Measurements from ENCODE around the gene STIMATE.

GRCh38 chr3:52891615-52892081, 5.7 kb downstream of the STIMATE start:
- TF ChIP-seq, protein P1, sequence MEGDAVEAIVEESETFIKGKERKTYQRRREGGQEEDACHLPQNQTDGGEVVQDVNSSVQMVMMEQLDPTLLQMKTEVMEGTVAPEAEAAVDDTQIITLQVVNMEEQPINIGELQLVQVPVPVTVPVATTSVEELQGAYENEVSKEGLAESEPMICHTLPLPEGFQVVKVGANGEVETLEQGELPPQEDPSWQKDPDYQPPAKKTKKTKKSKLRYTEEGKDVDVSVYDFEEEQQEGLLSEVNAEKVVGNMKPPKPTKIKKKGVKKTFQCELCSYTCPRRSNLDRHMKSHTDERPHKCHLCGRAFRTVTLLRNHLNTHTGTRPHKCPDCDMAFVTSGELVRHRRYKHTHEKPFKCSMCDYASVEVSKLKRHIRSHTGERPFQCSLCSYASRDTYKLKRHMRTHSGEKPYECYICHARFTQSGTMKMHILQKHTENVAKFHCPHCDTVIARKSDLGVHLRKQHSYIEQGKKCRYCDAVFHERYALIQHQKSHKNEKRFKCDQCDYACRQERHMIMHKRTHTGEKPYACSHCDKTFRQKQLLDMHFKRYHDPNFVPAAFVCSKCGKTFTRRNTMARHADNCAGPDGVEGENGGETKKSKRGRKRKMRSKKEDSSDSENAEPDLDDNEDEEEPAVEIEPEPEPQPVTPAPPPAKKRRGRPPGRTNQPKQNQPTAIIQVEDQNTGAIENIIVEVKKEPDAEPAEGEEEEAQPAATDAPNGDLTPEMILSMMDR (IDR thresholded peaks at IDR 0.05): no peak
- TF ChIP-seq POLR2A (IDR thresholded peaks at IDR 0.05) (no peak), POLR2AphosphoS5 (IDR thresholded peaks at IDR 0.05) (no peak), EP300 (IDR thresholded peaks at IDR 0.05) (no peak)

All from stomach (tissue), 4 donors.